HG02938 (cell line): ENCODE results near the gene TMEM187.

Experiments
- ATAC-seq: cut with Tn5 transposase; IDR thresholded peaks from one replicate; pipeline ENCODE4 v1.9.1; 2021; ENCODE audit warnings: mild to moderate bottlenecking, moderate library complexity; ENCODE audit not compliant: unreplicated experiment

Gene TMEM187

DNA sequence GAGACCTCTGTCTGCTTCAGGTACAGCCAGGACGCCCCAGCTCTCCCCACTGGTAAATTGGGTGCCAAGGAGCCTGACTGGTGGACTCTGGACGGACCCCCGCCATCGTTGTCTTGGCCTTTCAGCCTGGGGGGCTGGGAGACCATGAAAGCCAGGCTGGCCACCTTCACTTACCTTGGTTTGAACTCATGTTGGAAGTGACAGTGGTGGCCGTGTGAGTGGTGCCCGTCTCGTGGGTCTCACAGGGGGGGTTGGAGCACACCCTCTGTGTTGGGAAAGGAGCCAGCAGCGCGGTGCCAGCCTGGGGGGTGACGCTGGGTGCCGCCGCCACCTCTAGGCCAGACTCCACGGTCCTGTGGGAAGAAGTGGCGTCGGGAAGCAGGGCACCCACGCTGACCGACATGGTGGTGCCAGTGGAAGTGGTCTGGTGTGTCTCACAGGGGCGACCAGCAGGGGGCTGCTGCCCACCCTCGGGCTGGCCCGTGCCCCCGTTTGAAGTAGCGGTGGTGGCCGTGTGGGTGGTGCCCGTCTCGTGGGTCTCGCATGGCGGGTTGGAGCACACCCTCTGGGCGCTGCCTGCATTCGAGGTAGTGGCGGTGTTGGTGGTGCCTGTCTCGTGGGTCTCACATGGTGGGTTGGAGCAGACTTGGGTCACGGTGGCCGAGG lies 18.5 kb upstream of the TMEM187 start:
- ATAC-seq = no peak

DNA sequence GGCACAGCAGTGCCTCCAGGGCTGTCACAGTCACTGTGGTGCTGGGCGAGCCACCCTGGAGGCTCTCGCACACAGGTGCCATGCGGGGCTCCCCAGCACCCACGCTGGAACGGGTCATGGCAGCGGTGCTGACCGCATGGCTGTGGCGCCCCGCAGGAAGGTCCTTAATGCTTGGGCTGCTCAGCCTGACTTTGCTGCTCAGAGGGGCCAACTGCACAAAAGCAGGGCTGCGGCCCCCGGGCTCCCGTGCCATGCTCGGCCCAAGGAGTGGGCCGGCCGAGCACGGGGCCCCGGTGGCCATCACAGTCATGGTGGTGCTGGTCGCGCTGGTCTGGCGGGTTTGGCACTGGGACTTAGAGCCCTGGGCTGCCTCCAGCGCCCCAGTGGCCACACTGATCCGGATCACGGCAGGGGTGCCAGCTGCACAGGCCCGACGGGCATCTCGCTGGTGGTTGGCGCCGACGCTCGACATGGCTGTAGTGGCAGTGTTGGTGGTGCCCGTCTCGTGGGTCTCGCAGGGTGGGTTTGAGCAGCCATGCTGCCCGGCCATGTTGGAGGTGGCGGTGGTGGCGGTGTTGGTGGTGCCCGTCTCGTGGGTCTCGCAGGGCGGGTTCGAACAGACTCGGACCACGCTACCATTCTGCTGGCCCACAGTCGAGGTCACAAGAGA lies 17.9 kb upstream of the TMEM187 start:
- ATAC-seq = no peak

DNA sequence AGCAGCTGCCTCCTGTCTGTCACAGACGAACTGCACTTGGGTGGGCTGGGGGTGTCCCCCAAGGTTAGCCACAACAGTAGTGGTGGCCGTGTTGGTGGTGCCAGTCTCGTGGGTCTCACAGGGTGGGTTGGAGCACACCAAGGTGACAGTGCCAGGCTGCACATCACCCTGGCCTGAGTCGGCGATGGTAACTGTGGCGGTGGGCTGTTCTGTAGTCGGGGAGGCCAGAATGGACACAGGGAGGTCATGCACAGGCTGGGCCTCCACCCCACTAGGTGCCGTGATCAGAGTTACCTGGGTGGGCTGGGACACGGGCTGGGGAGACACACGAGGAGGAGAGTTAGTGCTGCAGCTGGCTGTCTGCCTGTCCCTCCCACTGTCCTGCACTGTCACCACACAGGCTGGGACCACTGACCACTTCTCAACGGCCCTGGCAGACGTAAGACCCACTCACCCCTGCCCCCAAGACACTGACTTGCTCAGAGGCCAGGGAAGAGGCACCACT lies 17.3 kb upstream of the TMEM187 start:
- no peak for ATAC-seq

DNA sequence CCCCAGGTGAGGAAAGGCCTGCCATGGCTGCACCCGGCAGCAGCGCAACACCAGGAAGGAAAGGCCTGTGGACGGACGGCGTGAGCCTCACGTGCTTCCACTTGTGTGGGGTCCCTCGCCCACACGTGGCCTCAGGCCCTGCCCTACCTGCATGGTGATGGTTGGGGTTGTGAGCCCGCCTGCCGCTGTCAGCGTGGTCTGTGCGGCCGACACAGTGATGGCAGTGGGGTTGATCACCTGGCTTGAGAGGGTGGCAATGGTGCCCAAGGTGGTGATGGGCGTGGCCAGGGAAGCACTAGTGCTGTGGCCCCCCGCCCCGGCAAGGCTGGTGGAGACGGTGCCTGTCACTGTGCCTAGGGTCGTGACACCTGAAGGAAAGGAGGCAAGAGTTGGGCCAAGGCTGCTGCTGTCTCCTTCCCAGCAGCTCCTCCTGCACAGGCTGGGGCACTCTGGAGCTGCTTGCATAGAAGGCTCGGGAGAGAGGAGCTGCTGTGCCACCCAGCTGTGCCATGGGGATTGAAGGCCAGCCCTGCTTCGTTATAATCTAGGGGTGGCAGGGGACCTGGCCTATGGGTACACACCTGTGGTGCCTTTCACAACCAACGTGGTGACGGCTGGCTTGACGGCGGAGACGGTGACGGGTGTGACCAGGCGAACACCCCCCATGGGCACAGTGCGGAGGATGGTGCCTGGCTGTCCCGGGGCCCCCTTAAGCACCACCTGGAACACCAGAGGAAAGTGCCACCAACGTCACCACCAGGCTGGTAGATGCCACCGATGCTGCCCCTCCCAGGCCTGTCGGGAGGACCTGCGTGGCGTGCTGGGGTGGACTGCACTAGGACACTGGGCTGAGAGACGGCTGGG lies 16.3 kb upstream of the TMEM187 start:
- ATAC-seq = no peak

DNA sequence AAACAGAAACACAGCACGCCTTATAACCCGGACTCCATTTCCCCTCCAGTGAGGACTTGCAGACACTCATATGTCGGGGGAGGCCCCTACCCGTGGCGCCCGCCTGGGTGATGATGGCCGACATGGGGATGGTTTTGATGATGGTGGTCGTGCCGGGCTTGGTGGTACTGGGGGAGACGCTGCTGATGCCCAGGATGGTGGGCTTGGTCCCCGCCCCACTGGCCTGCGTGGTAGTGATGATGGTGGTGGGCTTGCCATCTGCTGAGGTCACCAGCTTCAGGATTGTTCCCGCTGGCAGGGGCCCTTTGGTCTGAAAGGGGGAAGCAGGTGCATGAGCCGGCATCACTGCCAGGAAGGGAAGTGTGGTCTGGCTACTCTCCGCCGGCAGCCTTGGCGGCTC lies 15.3 kb upstream of the TMEM187 start:
- no peak for ATAC-seq

DNA sequence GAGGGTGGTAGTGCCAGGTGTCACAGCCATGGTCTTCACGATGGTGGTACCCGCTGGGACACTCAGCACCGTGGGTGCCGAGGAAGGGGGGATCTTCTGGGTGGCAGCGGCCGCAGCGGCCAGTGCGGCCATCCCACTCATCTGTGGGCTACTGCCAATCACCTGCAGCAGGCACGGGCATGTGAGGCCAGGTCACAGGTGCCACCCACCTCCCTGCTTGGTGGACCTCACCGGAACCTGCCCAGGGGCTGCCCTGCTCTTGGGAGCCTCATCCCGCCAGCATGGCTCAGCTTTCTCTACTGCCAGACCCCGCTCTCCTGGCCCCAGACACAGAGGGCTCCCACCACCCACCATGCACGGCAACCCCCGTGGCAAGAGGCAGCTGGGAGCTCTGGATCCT lies 13.9 kb upstream of the TMEM187 start:
- ATAC-seq = no peak

DNA sequence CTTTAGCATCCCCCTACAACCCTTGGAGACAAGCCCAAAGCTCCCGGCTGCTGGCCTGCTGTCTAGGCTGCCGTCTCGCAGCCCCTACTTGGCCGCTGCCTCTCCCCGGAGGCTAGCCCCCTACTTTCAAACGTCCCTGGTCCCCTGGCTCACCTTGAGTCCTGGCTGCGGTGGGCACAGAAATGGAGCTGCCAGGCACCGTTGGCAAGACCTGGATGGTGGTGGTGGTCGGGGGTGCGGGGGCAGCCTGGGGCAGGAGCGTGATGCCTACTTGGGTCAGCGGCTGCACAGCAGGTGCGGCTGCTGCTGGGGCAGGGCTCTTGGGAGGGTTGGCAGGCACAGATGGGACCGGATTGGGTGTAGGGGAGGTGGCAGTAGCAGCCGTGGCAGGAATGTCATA lies 12.9 kb upstream of the TMEM187 start:
- ATAC-seq = no peak

DNA sequence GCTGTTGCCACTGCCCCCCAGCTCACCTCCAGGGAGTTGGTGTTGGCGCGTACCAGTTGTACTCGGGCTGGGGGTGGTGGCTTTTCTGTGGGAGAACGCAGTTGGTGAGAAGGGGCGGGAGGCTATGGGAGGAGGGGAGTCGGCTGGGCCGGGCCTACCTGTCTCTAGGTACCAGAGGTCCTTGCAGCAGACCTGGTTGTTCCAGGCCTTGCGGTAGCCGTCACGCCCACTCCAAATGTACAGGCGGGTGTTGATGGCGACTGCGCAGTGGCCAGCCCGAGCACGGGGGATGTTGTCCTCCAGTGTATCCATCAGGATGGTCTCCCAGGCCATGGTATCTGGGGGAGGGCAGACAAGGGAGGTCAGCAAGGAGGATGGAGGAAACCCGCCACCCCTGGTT lies 12.5 kb upstream of the TMEM187 start:
- no peak for ATAC-seq

DNA sequence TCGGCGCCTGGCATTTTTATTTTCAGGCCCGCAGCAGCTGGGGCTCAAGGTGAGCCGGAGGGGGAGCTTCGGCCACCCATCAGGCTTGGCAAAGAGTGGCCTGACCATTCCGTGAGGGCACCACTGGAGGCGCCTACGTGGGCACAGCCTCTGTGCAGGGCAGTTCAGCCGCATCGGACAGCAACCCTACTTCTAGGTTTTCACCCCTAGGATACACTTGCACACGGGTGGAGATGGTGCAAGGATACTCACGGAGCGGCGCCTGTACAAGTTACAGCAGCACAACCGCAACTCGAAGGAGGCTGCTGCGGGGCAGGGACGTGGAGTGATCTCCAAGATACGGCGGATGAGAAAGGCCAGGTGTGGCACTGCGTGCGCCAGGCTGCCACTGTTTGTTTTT lies 11.8 kb upstream of the TMEM187 start:
- no peak for ATAC-seq

DNA sequence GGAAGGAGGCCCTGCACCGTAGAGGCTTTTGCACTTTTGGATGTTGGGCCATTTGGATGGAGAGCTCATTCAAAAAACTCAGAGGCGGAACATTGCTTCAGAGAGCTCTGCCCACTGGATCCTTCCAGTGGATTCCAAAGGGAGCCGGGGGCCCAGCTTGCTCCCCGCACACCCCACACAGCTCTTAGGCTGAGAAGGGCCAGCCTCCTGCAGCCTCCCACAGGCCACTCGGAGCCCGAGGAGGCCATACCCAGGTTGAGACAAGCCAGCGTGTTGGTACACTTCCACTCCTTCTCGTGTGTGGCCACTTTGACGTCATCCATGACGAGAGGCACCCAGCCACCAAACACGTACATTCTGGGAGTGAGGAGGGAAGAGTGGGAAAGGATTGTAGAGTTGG lies 11.3 kb upstream of the TMEM187 start:
- ATAC-seq = no peak

DNA sequence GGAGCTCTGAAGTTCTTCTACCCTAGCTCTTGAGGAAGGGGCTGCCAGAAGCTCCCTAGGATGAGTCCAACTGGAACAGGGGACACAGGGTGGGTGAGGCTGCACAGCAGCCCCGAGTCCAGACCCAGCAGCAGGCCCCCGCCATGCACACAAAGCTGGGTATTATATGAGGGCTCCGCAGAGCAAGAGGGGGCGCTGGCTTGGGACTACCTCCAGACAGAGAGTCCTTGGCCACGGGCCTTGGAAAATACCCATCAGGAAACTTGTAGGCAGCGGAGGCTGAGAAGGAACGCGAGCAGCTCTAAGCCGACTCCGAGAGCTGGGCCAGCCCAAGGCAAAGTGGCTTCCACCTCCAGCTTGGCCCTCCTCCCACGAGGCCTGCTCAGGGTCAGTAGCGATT lies 9.0 kb upstream of the TMEM187 start:
- ATAC-seq = no peak

DNA sequence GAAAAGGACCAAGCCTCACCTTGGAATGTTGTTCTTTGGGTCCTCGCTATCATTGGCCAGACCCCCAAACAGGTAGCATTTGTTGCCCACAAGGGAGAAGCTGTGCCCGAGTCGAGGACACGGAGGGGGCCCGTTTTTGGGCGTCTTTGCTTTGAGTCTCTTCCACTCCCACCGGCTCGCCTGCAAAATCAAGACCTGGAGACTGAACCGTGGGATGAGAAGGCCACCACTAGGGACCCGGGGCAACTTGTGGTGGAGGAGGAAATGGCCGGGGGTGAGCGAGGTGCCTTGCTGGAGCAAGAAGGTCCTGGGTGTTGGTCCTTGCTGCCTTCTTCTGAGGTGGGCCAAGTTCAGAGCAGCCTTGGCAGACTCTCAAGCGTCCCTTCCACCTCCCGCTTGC lies 8.4 kb upstream of the TMEM187 start:
- no peak for ATAC-seq

DNA sequence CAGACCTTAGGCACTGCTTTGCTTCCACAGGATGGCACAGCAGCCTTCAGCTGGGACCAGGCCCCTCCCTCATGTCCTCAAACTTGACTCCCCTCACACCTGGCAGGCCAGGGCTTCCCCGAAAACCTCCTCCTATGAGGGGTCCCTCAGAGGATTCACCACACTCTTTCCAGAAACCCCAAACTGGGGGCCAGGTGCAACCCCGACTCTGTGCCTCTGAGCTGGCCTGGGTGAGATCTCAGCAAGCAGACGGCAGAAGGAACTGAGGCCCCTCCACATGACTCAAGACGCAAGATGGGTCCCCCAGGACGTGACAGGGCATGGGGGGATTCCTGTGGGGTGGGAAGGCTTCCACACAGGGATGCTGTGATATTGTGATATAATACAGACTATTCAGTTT lies 7.1 kb upstream of the TMEM187 start:
- ATAC-seq = no peak

DNA sequence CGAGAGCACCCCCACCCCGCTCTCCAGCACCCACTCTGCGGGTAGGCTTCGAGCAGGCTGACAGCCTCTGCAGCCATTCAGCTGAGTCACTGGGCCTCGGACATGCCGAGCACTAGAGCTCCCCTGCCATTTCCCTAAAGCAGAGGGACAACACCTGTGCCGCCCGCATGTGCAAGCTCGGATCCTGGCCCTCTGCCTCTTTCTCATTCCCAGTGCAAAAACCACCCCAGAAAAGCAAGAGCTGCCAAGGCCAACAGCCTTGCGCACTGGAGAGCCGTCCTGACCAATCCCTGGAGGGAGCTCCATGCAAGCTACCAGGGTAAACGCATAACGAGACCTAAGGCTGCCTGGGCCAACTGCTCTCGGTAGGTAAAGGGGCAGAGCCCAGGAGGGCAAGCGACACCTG lies 6.3 kb upstream of the TMEM187 start:
- no peak for ATAC-seq

DNA sequence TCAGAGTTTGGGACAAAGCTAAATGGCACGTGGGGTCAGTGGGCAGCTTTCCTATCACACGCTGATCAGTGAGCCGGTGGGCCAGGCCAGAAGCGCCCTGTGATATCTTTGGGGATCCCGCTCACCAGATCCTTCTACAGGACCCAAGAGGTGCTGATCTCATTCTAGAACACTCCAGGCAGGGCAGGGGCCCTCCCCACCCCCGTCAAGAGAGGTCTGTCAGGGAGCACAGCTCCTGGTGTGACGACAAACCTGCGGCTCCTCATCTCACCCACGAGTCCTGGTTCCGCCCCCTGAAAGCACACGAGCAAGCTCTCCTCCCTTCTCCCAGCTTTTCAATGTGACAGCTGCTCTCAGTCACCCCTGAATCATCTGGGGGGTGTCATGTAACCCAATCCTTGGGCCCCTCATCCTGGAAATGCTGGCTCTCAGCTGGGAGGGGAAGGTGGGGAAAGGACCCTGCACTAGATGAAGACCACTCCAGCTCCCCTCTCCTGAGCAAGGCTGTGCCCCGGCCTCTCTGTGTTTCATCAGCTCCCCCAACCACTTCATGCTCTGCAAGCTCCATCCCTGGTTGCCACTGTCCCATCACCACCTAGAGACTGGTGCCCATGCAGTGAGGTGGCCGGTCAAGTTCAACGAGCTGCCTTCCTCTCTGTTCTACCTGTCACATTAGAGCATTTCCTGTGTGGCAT lies 5.6 kb upstream of the TMEM187 start:
- ATAC-seq = no peak

DNA sequence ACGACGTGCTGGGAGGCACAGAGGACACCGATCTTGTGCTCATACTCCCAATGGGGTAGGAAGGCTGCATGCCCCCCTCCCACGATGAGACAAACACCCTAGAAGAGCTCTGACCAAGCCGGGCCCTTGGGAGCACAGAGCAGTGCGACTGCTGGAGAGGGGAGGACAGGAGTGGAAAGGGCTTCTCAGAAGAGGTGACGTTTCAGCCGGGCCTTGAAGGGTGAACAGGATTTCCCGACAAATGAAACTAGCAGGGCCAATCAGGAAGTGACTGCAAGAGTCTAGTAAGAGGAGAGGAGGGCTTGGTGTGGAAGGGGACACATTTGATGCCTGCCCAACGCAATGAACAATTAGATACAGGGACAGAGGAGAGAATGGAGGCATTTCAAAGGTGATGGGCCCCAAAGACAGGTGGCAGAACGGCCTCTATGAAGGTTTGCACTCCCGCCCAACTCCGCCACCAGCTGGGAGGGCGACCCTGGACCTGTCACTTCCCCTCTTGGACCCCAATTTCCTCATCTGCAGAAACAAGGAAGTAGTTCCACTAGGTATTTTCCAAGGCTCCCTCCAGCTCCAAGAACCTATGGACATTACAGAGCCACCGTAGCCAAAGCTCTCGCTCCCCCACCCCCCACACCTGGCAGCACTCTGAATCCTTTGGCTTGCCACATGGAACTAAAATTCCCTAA lies 4.9 kb upstream of the TMEM187 start:
- no peak for ATAC-seq

DNA sequence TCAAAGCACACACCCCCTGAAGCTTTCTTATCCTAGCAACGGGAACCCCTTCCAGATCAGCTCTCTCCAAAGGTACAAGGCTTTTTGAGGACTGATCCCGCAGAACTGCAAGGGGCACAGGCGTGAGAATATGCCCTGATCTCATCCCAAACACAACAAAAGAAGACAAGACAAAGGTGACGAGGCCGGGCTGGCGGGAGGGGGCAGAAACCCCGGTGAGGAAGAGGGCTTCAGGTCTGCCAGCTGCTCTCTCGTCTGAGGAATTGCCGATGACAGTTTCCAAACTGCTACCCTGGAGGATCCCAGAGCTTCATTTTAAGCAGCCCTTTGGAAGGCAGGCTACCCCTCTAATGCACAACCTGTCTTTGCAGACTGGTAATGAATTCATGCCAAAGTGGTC lies 4.3 kb upstream of the TMEM187 start:
- no peak for ATAC-seq

DNA sequence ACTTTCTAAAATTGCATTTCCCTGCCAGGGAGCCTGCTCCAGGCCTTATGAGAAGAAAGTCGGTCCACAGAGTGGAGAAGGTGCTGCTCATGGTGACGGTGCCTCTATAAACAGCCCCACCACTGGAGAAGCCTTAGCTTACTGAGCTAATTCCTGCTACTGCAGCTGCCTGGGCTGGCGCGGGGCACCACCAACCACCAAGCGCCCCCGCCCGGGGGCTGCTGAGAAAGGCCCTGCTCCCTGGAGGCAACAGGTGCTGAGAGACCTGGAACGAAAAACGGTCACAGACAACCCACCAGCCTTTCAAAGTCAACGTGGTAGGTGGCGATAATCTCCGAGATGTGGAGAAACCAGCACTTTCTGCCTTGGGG lies 3.8 kb upstream of the TMEM187 start:
- no peak for ATAC-seq

DNA sequence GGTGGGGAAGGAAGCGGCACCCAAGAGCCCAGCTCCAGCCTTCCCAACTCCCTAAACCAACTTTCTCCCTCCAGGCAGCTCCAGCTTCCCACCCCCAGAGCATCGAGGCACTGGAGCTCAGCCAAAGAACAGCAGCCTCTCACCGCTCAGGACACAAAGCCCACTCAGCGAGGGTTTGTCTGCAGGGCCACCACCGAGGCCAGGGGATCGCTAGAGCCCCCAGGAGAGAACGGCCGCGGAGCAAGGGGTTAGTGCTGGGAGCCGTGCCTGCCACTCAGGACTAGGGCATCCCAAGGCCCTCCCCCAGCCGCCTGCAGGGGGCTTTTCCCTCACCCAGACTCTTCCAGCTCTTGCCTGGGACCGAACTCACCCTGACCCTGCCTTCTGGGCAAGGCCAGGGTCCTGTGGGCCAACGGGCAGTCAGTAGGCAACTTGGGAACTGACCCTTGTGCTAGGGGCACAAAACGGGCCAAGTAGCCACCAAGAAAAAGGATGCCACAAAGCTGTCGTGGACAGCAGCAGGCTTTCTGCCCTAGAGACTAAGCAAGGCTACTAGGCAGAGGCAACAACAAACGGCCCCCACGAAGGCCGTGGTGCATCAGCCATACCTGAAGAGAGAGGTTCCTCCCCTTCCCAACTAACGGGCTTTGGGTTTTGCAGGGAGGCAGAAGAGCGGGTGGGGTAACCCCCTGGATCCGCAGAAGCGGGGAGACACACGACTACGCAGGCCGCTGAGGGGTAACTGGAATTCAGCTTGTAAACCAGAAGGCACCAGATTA lies 3.2 kb upstream of the TMEM187 start:
- no peak for ATAC-seq

DNA sequence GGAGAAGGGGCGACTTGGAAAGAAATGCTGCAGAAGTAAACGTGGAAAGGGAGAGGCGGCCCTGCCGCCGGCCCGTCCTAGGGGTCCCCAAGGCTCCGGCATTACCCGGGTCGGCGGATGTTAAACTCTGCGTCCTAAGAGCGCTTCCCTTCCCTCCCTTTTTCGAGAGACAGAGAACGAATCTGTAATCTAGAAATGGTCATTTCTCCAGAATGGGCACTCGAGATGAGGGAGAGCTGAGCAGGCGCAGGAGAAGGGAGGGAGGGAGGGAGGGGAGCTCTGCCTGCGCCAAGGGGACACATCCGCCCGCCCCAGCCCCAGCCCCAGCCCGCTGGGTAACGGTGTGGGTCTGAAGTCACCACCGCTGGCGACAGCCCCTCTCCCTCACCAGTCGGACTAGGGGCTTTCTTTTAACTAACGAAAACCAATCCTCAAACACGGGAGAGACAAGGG lies 2.6 kb upstream of the TMEM187 start:
- no peak for ATAC-seq
